Endothelial cell of umbilical vein (primary cell): Measurements from ENCODE around the gene CRYL1. TPM values are rescaled to one million over a fixed set of nuclear protein-coding genes. Genes with fewer than 3 reads are reported as not detected.

ENCODE experiments used
- BruUV-seq: library from RNA; stranded (reverse); fragments of 400-500 nt; replicated peaks from 2 replicates; lab custom pipeline; 2021; lab: Mats Ljungman, UMichigan
- CTCF ChIA-PET: fragments of 300-600, 350-600 bp; sonication (Branson Sonifier 250); formaldehyde crosslinking; loops from one replicate; lab custom pipeline; 2021; ENCODE audit warnings: antibody characterized with exemption, inconsistent platforms; lab: Charles Lee
- POLR2A ChIA-PET: fragments of 300-600, 350-600 bp; sonication (Branson Sonifier 250); formaldehyde crosslinking; loops from one replicate; lab custom pipeline; 2021; ENCODE audit warnings: antibody characterized with exemption, inconsistent platforms; lab: Charles Lee
- DNase-seq: peaks from one replicate; pipeline ENCODE4 v3.0.0-alpha.2; 2011; ENCODE audit warnings: low read depth, low spot score
- FAIRE-seq: peaks from 2 replicates; lab custom pipeline; 2011; peaks lifted over from hg19 to GRCh38; lab: Jason Lieb, UNC
- H2AFZ ChIP-seq: 2 replicates; pipeline ENCODE4 v1.6.0; 2012; ENCODE audit warnings: low read depth, low read length, control low read depth, inconsistent platforms
- H3K27ac ChIP-seq: 2 replicates; pipeline ENCODE4 v1.5.1; 2011; ENCODE audit warnings: low read depth, mild to moderate bottlenecking, control low read depth, low read length, moderate library complexity; ENCODE audit not compliant: insufficient read depth
- H3K27me3 ChIP-seq, 2 experiments: 2 replicates each; pipeline versions ENCODE4 v1.6.0 to v1.6.1; 2011; ENCODE audit warnings: low read length in 2 of 2, mixed read lengths in 1 of 2; ENCODE audit not compliant: control insufficient read depth in 2 of 2, insufficient read depth in 2 of 2
- H3K36me3 ChIP-seq, 2 experiments: 2 replicates in 1 of 2; 3 replicates in 1 of 2; pipeline ENCODE4 v1.5.1; 2011; ENCODE audit warnings: low read length in 2 of 2, mild to moderate bottlenecking in 1 of 2, moderate library complexity in 1 of 2; ENCODE audit not compliant: control insufficient read depth in 2 of 2, insufficient read depth in 2 of 2; ENCODE audit errors: extremely low read depth in 1 of 2
- H3K4me1 ChIP-seq: 3 replicates; pipeline ENCODE4 v1.5.1; 2011; ENCODE audit warnings: mild to moderate bottlenecking, low read length; ENCODE audit not compliant: control insufficient read depth, insufficient read depth; ENCODE audit errors: extremely low read depth
- H3K4me2 ChIP-seq: 2 replicates; pipeline ENCODE4 v1.6.1; 2011; ENCODE audit warnings: low read length, control low read depth, mixed read lengths; ENCODE audit not compliant: insufficient read depth
- H3K4me3 ChIP-seq, 3 experiments: fragments of 200-600 bp in 1 of 3; sonication (generic), shearing (Covaris generic) in 1 of 3; replicated peaks in 1 of 3; 2 replicates each; pipeline ENCODE4 v1.5.1; 2011 to 2016; ENCODE audit warnings: control low read depth in 3 of 3, low read length in 3 of 3, mild to moderate bottlenecking in 2 of 3, inconsistent platforms in 1 of 3, low read depth in 1 of 3, moderate library complexity in 1 of 3; ENCODE audit not compliant: insufficient read depth in 1 of 3
- H3K79me2 ChIP-seq: 2 replicates; pipeline ENCODE4 v1.6.0; 2012; ENCODE audit warnings: low read length, inconsistent platforms; ENCODE audit not compliant: control insufficient read depth, insufficient read depth
- H3K9ac ChIP-seq: replicated peaks from 2 replicates; pipeline ENCODE3; 2011; ENCODE audit warnings: low read length, control low read depth; ENCODE audit not compliant: insufficient read depth; ENCODE audit errors: extremely low read depth
- H3K9me1 ChIP-seq: replicated peaks from 3 replicates; pipeline ENCODE4 v1.6.0; 2011; ENCODE audit warnings: mild to moderate bottlenecking, low read length; ENCODE audit not compliant: control insufficient read depth, insufficient read depth; ENCODE audit errors: extremely low read depth
- H3K9me3 ChIP-seq: replicated peaks from 2 replicates; pipeline ENCODE4 v1.5.1; 2012; ENCODE audit warnings: low read length, inconsistent platforms; ENCODE audit not compliant: control insufficient read depth, insufficient read depth
- H4K20me1 ChIP-seq: replicated peaks from 2 replicates; pipeline ENCODE3; 2011; ENCODE audit warnings: mild to moderate bottlenecking, low read length; ENCODE audit not compliant: control insufficient read depth, insufficient read depth; ENCODE audit errors: extremely low read depth
- EZH2 ChIP-seq: IDR thresholded peaks from 2 replicates; pipeline ENCODE4 v1.6.1; 2012; ENCODE audit warnings: borderline replicate concordance, low read depth, mild to moderate bottlenecking, moderate library complexity, low read length, inconsistent platforms; ENCODE audit not compliant: severe bottlenecking
- FOS ChIP-seq: IDR thresholded peaks from 2 replicates; pipeline ENCODE4 v1.6.1; 2011; ENCODE audit warnings: mild to moderate bottlenecking, low read length, moderate library complexity, borderline replicate concordance; ENCODE audit not compliant: insufficient read depth
- MYC ChIP-seq: IDR thresholded peaks from one replicate; pipeline ENCODE4 v1.6.1; 2011; ENCODE audit warnings: mild to moderate bottlenecking, low read depth, low read length
- POLR2AphosphoS5 ChIP-seq: IDR thresholded peaks from 2 replicates; pipeline ENCODE4 v1.6.1; 2012; ENCODE audit warnings: low read depth, mild to moderate bottlenecking, control low read depth, low read length, moderate library complexity; ENCODE audit not compliant: insufficient read depth
- dilution Hi-C: fragments of 300-500 bp; cut with MboI; formaldehyde crosslinking; loops from one replicate; pipeline ENCODE4 v1.15.0; 2019; ENCODE audit warnings: low sequenced_read_pairs; ENCODE audit not compliant: extremely low pct_ligation_motif_present
- intact Hi-C: fragments of 100-400 bp; cut with micrococcal nuclease; formaldehyde crosslinking; loops from one replicate; pipeline ENCODE4 v1.10.0; 2022
- polyA plus RNA-seq, 4 experiments: library from polyadenylated mRNA; depleted of rRNA in 3 of 4; stranded (reverse) in 3 of 4; unstranded in 1 of 4; fragments of >200 nt; gene quantifications; 2 replicates each; pipeline versions ENCODE4 v1.2.1 to v1.2.3, GENCODE V29; 2011 to 2012; ENCODE audit warnings: missing spikeins in 1 of 4
- total RNA-seq: library from RNA; stranded (reverse); gene quantifications from 2 replicates; pipeline ENCODE4 v1.2.3, GENCODE V29; 2021
- TF ChIP-seq, protein P1 (sequence below), 2 donors: IDR thresholded peaks; 1 replicate in 1 of 2; 2 replicates in 1 of 2; pipeline ENCODE4 v1.5.1; 2011; ENCODE audit warnings: low read length in 2 of 2, mild to moderate bottlenecking in 2 of 2, moderate library complexity in 2 of 2, control low read depth in 1 of 2, inconsistent platforms in 1 of 2, low read depth in 1 of 2; ENCODE audit not compliant: insufficient read depth in 1 of 2; ENCODE audit errors: extremely low read depth in 1 of 2

Gene CRYL1
- total and polyA plus RNA-seq, 2 donors (not counting 3 experiments of a cell fraction or from before 2014, with no cell fraction given): 13.9 to 39.0 TPM

DNA sequence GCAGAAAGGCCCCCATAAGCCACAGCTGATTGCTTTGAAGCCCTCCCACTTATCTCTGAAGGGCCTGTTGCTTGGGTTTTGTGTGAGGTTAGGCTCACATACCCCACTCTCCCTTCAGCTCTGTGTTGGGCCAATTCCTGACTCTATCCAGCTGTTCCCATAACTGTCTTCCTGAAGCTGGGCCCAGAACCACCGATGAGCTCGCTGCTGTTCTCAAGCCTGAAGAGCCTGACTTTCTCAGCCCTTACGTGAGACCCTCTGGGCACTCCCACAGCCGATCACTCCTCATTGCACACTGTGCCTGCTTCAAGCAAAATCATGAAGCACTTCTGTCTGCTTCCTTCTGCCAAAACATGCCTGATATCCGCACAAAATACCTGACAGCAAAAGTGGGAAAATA lies 124.1 kb downstream of the CRYL1 start:
- dilution Hi-C loops (no loop called here), intact Hi-C loops (no loop called here)
- H4K20me1 ChIP-seq: no peaks in the 10 kb centered on the region
- no peak overlapping the region for H3K4me2 ChIP-seq
- no peak for TF ChIP-seq POLR2AphosphoS5
- TF ChIP-seq, protein P1, sequence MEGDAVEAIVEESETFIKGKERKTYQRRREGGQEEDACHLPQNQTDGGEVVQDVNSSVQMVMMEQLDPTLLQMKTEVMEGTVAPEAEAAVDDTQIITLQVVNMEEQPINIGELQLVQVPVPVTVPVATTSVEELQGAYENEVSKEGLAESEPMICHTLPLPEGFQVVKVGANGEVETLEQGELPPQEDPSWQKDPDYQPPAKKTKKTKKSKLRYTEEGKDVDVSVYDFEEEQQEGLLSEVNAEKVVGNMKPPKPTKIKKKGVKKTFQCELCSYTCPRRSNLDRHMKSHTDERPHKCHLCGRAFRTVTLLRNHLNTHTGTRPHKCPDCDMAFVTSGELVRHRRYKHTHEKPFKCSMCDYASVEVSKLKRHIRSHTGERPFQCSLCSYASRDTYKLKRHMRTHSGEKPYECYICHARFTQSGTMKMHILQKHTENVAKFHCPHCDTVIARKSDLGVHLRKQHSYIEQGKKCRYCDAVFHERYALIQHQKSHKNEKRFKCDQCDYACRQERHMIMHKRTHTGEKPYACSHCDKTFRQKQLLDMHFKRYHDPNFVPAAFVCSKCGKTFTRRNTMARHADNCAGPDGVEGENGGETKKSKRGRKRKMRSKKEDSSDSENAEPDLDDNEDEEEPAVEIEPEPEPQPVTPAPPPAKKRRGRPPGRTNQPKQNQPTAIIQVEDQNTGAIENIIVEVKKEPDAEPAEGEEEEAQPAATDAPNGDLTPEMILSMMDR (IDR thresholded peaks at IDR 0.05; ENCODE audit: extremely low read depth in 1 of 2, insufficient read depth in 1 of 2, low read depth in 1 of 2, low read length in 2 of 2): no peak
- ChIA-PET CTCF (interaction anchor here (1.3 kb wide), 1 partner anchor 9 kb away, joined by 3 read pairs; no protein-coding TSS in a partner anchor), POLR2A (no interaction called here)
- H3K27ac ChIP-seq: no peak overlapping the region
- no peaks in the 10 kb centered on the region for H3K36me3 ChIP-seq
- H3K4me1 ChIP-seq: no peaks in the 10 kb centered on the region
- H2AFZ ChIP-seq: no peak overlapping the region
- no peak overlapping the region for H3K9ac ChIP-seq
- BruUV-seq: no TSS peak
- no peaks in the 10 kb centered on the region for H3K9me3 ChIP-seq
- no peaks in the 10 kb centered on the region for H3K9me1 ChIP-seq
- FAIRE-seq (no peak), DNase-seq (no peak)
- no peak overlapping the region for H3K4me3 ChIP-seq
- H3K27me3 ChIP-seq: no peaks in the 10 kb centered on the region
- no peaks in the 10 kb centered on the region for H3K79me2 ChIP-seq

DNA sequence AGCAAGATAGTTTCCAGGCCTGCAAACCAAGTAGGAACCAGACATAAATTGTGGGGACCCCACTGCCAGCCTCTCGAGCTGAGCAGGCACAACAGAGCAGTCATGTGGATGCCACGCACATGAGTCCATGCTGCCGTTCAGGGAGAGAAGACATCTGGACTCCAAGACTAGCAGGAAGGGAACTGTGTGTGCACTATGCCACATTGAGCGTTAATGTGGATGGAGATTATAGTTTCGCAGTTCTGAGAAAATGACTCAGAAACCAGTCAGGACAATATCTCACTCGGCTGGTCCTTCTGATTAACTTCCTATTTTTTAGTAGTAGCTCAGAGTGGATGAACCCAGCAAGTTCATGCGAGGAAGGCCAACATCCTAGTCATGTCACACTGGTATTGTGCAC lies 124.9 kb downstream of the CRYL1 start:
- FAIRE-seq: no peak
- Histone ChIP-seq H3K27me3 (no peaks in the 10 kb centered on the region), H3K27ac (no peak overlapping the region), H3K36me3 (no peaks in the 10 kb centered on the region), H3K79me2 (no peaks in the 10 kb centered on the region), H3K9me3 (no peaks in the 10 kb centered on the region), H3K9me1 (no peaks in the 10 kb centered on the region), H3K4me2 (no peak overlapping the region), H3K4me1 (no peaks in the 10 kb centered on the region), H2AFZ (no peak overlapping the region), H3K9ac (no peak overlapping the region), H4K20me1 (no peaks in the 10 kb centered on the region), H3K4me3 (no peak overlapping the region)
- ChIA-PET CTCF (no interaction called here), POLR2A (no interaction called here)
- TF ChIP-seq EZH2 (no peak), MYC (no peak), FOS (no peak)
- dilution Hi-C loops: no loop called here
- intact Hi-C loops: no loop called here
- BruUV-seq: no TSS peak
- DNase-seq: no peak
